ENCODE measurements around the gene BCAS1.

- TF ChIP-seq, protein P1, sequence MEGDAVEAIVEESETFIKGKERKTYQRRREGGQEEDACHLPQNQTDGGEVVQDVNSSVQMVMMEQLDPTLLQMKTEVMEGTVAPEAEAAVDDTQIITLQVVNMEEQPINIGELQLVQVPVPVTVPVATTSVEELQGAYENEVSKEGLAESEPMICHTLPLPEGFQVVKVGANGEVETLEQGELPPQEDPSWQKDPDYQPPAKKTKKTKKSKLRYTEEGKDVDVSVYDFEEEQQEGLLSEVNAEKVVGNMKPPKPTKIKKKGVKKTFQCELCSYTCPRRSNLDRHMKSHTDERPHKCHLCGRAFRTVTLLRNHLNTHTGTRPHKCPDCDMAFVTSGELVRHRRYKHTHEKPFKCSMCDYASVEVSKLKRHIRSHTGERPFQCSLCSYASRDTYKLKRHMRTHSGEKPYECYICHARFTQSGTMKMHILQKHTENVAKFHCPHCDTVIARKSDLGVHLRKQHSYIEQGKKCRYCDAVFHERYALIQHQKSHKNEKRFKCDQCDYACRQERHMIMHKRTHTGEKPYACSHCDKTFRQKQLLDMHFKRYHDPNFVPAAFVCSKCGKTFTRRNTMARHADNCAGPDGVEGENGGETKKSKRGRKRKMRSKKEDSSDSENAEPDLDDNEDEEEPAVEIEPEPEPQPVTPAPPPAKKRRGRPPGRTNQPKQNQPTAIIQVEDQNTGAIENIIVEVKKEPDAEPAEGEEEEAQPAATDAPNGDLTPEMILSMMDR (IDR thresholded peaks at IDR 0.05) = no peak
- no peak for TF ChIP-seq POLR2A (IDR thresholded peaks at IDR 0.05)
Observed at GRCh38 chr20:54094268-54094580, 23.8 kb upstream of the BCAS1 start.
